ENCODE data around the gene RAB31. TPM values are rescaled to one million over a fixed set of nuclear protein-coding genes. Genes with fewer than 3 reads are reported as not detected.
A peak's percentile ranks its signal among the peaks of the same experiment; 100 is the strongest.

Gene RAB31
- total RNA-seq, 1 donor from 2014 or later, result 18.9 TPM

DNA sequence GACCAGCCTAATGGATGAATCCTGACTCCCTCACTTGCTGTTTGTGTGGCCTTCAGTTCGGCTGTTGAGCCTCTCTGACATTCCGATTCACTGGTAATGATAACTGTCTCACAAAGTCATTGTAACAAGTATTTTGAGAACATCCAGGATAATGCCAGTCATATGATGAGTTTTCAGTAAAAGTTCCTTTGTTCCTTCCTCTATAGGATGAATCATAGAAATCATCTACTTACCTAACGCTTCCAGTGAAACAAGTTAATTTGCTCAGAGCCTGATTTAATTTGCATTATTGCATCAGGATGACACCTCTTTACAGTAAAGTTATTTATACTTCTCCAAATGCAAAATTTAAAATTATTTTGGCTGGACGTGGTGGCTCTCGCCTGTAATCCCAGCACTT, 32.0 kb downstream of the RAB31 start:
- peak overlapping the region; percentile 40 for H3K4me3 Mint-ChIP-seq
- peaks cover 64% of the 10 kb centered on the region for H3K4me1 Mint-ChIP-seq
- H3K36me3 Mint-ChIP-seq (ENCODE audit: low read depth), result no peaks in the 10 kb centered on the region
- TF ChIP-seq, protein P1, sequence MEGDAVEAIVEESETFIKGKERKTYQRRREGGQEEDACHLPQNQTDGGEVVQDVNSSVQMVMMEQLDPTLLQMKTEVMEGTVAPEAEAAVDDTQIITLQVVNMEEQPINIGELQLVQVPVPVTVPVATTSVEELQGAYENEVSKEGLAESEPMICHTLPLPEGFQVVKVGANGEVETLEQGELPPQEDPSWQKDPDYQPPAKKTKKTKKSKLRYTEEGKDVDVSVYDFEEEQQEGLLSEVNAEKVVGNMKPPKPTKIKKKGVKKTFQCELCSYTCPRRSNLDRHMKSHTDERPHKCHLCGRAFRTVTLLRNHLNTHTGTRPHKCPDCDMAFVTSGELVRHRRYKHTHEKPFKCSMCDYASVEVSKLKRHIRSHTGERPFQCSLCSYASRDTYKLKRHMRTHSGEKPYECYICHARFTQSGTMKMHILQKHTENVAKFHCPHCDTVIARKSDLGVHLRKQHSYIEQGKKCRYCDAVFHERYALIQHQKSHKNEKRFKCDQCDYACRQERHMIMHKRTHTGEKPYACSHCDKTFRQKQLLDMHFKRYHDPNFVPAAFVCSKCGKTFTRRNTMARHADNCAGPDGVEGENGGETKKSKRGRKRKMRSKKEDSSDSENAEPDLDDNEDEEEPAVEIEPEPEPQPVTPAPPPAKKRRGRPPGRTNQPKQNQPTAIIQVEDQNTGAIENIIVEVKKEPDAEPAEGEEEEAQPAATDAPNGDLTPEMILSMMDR (conservative IDR thresholded peaks at IDR 0.05), result no peak
- H3K9me3 Mint-ChIP-seq, result no peaks in the 10 kb centered on the region
- peak overlapping the region; percentile 29 for H3K27ac Mint-ChIP-seq (ENCODE audit: unreplicated experiment)
- DNase-seq (ENCODE audit: low read depth, low spot score), result no peak
- no peaks in the 10 kb centered on the region for H3K27me3 Mint-ChIP-seq (ENCODE audit: low read depth)

DNA sequence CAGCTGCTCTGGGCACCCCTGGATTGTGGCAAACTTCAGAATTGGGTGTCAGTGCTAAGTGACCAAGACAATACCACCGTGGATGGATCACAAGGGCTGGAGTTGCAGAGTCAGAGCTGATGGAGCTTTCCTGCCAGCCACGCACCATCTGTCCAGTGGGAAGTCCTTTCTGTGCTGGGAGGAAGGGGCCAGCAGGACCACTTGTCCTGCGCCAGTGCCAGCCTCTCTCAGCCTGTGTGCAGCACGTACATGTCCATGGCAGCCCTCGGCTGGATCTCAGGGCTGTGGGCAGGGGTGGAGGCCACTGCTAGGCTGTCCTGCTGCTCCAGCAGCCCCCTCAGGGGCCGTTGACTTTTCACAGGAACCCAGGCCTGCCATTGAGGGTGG, 33.3 kb downstream of the RAB31 start:
- DNase-seq (ENCODE audit: low read depth, low spot score), result no peak
- no peak overlapping the region for H3K4me3 Mint-ChIP-seq
- no peaks in the 10 kb centered on the region for H3K27me3 Mint-ChIP-seq (ENCODE audit: low read depth)
- TF ChIP-seq, protein P1 (conservative IDR thresholded peaks at IDR 0.05), result no peak
- peak overlapping the region; percentile 96 for H3K27ac Mint-ChIP-seq (ENCODE audit: unreplicated experiment)
- peaks cover 64% of the 10 kb centered on the region for H3K4me1 Mint-ChIP-seq
- no peaks in the 10 kb centered on the region for H3K9me3 Mint-ChIP-seq
- H3K36me3 Mint-ChIP-seq (ENCODE audit: low read depth), result no peaks in the 10 kb centered on the region

DNA sequence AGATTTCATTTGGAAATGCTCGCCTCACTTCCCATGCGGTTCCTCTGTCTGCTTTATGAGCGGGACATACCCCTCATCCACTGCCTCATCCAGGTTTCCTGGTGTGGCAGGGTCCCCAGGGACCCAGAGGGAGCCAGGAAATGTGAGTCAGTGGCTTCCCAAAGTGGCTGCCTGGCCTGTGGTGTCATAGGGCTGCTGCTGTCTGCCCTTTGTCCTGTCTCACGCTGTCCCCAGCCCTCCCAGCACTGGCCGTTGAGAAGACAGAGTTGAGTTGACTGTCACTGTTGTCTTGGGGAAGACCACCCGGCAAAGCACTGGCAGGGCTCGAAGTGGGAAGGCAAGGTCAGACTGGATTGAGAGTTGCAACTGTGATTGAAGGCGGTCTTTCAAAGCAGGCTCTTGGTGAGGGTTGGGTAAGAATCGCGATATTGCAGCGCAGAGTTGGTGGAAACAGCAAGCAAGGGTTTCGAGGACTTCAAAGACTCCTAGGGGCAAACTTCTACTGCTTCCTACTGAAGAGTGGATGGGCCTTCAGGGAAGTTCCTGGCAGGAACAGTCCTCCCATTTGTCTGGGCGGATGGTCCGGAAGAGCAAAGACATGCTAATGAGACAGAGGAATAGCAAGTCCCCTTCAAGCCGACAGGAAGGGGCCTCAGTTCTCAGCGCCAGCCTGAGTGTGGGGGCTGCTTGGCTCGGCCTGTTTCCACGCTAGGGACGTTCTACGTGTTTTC, 33.9 kb downstream of the RAB31 start:
- peak overlapping the region; percentile 96 for H3K27ac Mint-ChIP-seq (ENCODE audit: unreplicated experiment)
- no peaks in the 10 kb centered on the region for H3K9me3 Mint-ChIP-seq
- no peaks in the 10 kb centered on the region for H3K36me3 Mint-ChIP-seq (ENCODE audit: low read depth)
- TF ChIP-seq, protein P1 (conservative IDR thresholded peaks at IDR 0.05), result no peak
- H3K4me1 Mint-ChIP-seq, result peaks cover 62% of the 10 kb centered on the region
- no peaks in the 10 kb centered on the region for H3K27me3 Mint-ChIP-seq (ENCODE audit: low read depth)
- DNase-seq (ENCODE audit: low read depth, low spot score), result peak; percentile 35
- H3K4me3 Mint-ChIP-seq, result peak overlapping the region; percentile 81

DNA sequence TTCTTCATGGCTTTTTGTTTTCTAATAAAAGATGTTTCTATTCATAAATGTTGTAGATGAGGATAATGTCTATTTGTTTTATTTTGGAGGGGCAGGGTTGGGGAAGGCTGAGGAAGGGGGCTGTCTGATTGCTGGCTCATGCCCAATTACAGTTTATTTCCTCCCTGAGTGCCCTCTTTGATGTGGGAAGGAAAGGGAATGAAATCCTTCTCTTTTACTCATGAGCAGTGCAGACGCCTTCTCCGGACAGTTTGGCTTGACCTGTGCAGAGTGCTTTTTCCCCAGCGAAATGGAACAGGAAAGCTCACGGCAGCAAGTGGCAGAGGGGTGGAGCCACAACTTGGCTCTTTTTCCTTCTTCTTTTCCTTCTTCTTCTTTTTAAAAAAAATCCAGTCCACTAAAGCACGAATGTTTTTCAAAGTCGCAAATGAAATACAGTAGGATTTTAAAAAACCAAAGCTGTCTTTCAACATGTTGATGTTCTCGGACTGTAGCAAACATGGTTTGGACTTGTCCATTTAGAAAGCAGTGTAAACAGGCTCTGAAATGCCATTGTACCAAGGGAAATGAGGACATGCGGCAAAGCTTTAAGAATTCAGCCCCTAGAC, 34.5 kb downstream of the RAB31 start:
- Mint-ChIP-seq H3K9me3 (no peaks in the 10 kb centered on the region), H3K4me3 (peak overlapping the region; percentile 81), H3K36me3 (ENCODE audit: low read depth) (no peaks in the 10 kb centered on the region), H3K27ac (ENCODE audit: unreplicated experiment) (peak overlapping the region; percentile 96), H3K27me3 (ENCODE audit: low read depth) (no peaks in the 10 kb centered on the region), H3K4me1 (peaks cover 58% of the 10 kb centered on the region)
- TF ChIP-seq, protein P1 (conservative IDR thresholded peaks at IDR 0.05), result no peak
- DNase-seq (ENCODE audit: low read depth, low spot score), result no peak

DNA sequence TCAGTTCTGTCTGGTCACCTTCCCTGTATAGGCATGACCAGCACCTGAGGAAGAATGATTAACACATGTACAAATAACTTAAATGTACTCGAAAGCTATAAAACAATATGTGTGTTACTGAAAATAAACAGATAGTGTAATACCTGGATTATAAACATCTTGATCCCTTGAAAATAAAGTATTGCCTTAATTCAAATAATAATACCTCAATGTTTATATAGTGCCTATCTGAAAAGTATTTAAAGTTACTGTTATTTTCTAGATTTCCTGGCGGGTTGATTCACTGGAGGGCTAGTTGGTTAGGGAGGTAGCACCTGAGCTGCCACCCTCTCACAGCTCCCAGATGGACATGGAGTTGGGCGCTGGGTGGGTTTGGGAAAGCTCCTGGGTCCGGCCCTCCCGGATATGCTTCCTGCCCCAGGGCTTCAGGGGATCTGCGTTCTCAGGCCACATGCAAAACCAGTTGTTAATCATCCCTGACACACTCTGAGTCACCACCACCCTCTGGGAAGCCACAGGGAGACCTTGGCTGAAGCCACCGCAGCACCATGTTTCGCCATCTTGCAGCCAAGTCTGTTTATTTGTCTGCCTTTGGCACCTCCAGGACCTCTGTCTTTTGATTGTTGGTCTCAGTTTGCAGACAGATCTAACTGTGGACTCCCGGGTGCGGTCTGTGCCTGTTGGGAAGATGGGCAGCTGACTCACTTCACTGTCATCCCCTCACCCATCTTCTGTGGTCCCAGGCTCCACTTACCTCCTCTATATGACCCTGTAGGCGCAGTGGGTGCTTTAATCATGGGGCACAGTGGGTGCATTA, 35.3 kb downstream of the RAB31 start:
- H3K4me1 Mint-ChIP-seq, result peaks cover 50% of the 10 kb centered on the region
- no peaks in the 10 kb centered on the region for H3K36me3 Mint-ChIP-seq (ENCODE audit: low read depth)
- peak overlapping the region; percentile 69 for H3K27ac Mint-ChIP-seq (ENCODE audit: unreplicated experiment)
- no peaks in the 10 kb centered on the region for H3K9me3 Mint-ChIP-seq
- TF ChIP-seq, protein P1 (conservative IDR thresholded peaks at IDR 0.05), result no peak
- no peaks in the 10 kb centered on the region for H3K27me3 Mint-ChIP-seq (ENCODE audit: low read depth)
- H3K4me3 Mint-ChIP-seq, result peak overlapping the region; percentile 81
- no peak for DNase-seq (ENCODE audit: low read depth, low spot score)

Measured in neural crest cell (in vitro differentiated cells).